ENCODE data around the gene PPP1R1B.

- TF ChIP-seq, protein P1, sequence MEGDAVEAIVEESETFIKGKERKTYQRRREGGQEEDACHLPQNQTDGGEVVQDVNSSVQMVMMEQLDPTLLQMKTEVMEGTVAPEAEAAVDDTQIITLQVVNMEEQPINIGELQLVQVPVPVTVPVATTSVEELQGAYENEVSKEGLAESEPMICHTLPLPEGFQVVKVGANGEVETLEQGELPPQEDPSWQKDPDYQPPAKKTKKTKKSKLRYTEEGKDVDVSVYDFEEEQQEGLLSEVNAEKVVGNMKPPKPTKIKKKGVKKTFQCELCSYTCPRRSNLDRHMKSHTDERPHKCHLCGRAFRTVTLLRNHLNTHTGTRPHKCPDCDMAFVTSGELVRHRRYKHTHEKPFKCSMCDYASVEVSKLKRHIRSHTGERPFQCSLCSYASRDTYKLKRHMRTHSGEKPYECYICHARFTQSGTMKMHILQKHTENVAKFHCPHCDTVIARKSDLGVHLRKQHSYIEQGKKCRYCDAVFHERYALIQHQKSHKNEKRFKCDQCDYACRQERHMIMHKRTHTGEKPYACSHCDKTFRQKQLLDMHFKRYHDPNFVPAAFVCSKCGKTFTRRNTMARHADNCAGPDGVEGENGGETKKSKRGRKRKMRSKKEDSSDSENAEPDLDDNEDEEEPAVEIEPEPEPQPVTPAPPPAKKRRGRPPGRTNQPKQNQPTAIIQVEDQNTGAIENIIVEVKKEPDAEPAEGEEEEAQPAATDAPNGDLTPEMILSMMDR (conservative IDR thresholded peaks at IDR 0.05; ENCODE audit: low read length): no peak
- no peak for TF ChIP-seq EZH2phosphoT487 (IDR thresholded peaks at IDR 0.05; ENCODE audit: borderline replicate concordance)
These were observed 1.2 kb downstream of the PPP1R1B start for GRCh38 chr17:39627712-39628516.

Data from Loucy (cell line).